Measurements from ENCODE around the gene DNER.

The DNER gene

DNA sequence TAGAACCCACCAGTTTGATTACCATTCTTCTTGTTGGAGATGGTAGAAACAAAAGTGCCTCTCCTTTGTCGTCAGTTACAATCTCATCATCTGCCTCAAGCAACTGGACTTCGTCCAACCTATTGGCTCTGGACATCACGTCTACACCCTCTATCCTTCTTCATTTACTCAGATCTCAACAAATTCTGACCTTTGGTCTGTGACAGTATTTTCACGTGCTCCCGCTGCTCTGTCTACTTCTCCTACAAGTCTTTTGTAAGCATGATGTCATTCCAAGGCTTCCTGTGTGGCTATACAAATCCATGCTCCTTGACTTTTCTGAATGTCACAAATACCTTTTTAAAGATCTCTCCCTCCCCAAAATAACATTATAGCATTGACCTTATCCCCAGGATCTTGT, 400.2 kb downstream of the DNER start:
- no peak overlapping the region for H3K4me3 ChIP-seq (replicated peaks in 1 of 2; ENCODE audit: low read depth in 2 of 2, low read length in 2 of 2)
- peak; percentile 33 to 68 for DNase-seq (ENCODE audit: low read depth in 2 of 2)
- TF ChIP-seq, protein P1, sequence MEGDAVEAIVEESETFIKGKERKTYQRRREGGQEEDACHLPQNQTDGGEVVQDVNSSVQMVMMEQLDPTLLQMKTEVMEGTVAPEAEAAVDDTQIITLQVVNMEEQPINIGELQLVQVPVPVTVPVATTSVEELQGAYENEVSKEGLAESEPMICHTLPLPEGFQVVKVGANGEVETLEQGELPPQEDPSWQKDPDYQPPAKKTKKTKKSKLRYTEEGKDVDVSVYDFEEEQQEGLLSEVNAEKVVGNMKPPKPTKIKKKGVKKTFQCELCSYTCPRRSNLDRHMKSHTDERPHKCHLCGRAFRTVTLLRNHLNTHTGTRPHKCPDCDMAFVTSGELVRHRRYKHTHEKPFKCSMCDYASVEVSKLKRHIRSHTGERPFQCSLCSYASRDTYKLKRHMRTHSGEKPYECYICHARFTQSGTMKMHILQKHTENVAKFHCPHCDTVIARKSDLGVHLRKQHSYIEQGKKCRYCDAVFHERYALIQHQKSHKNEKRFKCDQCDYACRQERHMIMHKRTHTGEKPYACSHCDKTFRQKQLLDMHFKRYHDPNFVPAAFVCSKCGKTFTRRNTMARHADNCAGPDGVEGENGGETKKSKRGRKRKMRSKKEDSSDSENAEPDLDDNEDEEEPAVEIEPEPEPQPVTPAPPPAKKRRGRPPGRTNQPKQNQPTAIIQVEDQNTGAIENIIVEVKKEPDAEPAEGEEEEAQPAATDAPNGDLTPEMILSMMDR (IDR thresholded peaks at IDR 0.05; ENCODE audit: low read depth, low read length), result no peak

- no peak overlapping the region for H3K4me3 ChIP-seq (replicated peaks in 1 of 2; ENCODE audit: low read depth in 2 of 2, low read length in 2 of 2)
- peak; percentile 84 to 93 for DNase-seq (ENCODE audit: low read depth in 2 of 2)
- TF ChIP-seq, protein P1 (IDR thresholded peaks at IDR 0.05; ENCODE audit: low read depth, low read length), result no peak
Observed at GRCh38 chr2:229313591-229313990, 400.8 kb downstream of the DNER start.

Measured in cardiac fibroblast (primary cell).